ENCODE data around the gene PIEZO1.

PIEZO1 gene

DNA sequence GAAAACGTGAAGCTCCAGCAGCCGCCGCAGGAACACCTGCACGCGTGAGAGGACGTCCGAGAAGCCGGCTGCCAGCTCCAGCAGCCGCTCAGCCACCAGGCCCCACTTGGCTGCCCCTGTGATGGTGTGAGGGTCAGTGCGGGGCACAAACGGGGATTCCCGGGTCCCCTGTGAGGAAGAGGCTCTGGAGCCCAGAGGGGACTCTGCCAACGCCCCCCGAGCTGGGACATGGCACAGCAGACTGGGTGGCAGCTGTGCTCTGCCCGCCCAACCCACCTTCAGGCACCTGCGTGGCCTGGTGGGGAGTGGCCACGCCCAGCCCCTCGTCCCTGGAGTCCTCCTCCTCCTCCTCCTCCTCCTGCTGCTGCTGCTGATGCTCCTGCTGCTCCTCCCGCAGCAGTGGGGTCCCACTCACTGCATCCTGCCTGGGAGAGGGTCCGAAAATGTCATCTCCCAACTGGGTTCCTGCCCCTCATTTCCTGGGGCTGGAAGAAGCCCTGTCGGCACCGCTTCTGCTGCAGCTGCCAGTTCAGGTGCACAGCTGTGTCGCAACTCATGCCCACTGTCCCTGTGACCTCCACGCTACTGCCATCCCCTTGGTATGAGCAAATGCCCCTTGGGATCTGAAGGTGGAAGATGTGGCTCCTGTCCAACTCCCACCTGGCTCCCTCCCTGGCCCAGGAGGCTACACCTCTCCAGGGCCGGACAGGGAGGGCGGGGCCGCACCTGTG is 51.2 kb downstream of the PIEZO1 start:
- DNase-seq (ENCODE audit: low read depth, low spot score): no peak

DNA sequence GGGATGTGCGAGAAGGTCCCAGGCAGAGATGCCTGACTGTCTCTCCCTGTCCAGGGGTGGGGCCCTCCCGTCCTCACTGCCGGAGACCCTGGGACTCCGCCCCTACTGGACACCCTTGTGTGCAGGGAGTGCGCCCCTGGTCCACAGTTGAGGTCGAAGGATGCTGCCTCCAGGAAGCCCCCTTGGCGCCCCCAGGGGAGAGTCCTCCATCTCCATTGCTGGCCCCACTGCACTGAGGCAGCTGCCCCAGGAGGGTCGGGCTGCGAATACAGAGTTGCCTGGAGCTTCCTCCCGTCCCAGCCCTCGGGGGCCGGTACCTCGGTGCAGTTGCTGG is 52.1 kb downstream of the PIEZO1 start:
- DNase-seq (ENCODE audit: low read depth, low spot score): no peak

GRCh38 chr16:88732172-88732960 is 52.7 kb downstream of the PIEZO1 start:
- DNase-seq (ENCODE audit: low read depth, low spot score): no peak

- no peak for DNase-seq (ENCODE audit: low read depth, low spot score)
Measured at GRCh38 chr16:88731699-88732098, 53.3 kb downstream of the PIEZO1 start.

DNA sequence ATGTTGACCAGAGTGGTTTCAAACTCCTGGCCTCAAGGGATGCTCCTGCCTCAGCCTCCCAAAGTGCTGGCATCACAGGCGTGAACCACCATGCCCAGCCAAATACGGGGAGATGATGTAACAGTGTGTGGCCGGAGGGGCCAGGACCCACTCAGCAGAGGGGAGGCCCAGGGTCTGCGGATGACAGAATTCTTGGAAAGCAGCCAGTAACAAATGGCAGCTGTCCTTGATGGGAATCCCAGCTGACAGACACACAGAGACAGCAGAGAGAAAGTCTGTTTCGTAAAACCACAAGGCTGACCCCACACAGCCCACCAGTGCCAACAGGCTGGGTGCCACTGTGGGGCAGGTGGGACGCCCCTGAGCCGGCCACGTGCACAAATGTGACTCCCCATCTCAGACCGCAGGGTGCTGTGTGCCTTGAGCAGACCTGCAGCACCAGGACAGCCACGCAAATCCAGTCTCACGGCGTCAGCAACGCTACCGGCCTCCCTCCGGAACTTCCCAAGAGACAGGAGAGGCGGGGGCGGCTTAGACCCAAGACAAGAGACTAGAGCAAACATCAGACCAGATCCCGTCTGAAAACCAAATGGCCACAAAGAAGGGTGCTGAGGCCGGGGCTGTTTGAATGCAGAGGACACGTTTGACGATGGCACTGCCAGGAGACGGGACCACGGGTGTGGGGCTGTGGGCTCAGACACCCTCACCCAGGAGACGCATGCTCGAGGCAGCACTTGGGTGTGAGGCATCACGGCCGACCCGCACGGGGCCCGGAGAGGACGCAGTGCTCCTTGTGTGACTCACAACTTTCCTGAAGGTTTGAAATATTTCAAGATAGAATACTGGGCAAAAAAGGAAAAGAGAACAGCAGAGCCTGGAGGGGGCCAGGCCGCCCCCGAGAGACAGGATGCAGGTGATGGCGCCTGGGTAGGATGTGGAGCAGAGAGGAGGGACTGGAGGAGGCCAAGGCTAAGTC is 54.1 kb downstream of the PIEZO1 start:
- no peak for DNase-seq (ENCODE audit: low read depth, low spot score)

DNA sequence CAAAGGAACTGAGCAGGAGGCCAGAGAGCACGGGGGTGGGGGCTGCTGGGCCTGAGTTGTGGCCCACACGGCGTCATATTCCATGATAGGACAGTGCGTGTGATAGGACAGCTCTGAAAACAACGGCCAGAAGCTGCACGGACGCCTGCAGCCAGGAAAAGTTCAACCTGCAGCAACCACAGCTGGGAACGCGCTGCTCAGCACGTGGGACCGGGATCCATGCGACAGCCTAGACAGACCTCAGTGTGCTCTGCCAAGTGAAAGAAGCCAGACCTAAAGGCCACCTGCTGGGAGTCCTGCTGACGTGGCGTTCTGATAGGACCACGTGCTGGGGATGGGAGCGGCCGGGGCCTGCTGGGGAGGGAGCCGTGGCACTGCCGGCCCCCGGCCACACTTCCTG is 57.1 kb downstream of the PIEZO1 start:
- DNase-seq (ENCODE audit: low read depth, low spot score): no peak

DNA sequence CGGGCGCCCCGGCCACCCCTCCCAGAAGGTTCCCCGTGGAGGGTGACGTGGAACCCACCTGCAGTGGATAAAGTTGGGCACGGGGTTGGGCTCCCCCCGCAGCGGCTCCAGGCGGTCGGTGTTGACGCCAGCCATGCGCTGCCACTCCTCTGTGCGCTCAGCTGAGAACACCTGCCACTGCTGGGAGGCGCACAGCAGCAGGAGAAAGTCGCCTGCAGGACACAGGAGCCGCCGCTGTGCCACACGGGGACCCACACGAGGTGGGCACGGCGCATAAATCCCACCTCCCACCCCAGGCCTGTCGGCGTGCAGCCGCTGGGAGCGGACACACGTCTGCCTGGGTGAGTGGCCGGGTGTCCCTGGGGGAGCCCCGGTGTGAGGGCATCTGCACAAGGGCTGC is 58.0 kb downstream of the PIEZO1 start:
- DNase-seq (ENCODE audit: low read depth, low spot score): no peak

GRCh38 chr16:88726408-88726749 is 58.6 kb downstream of the PIEZO1 start:
- no peak for DNase-seq (ENCODE audit: low read depth, low spot score)

- DNase-seq (ENCODE audit: low read depth, low spot score): no peak
Measured at GRCh38 chr16:88725609-88726407, 59.2 kb downstream of the PIEZO1 start.

- no peak for DNase-seq (ENCODE audit: low read depth, low spot score)
Measured at GRCh38 chr16:88724855-88725555, 60.0 kb downstream of the PIEZO1 start.

DNA sequence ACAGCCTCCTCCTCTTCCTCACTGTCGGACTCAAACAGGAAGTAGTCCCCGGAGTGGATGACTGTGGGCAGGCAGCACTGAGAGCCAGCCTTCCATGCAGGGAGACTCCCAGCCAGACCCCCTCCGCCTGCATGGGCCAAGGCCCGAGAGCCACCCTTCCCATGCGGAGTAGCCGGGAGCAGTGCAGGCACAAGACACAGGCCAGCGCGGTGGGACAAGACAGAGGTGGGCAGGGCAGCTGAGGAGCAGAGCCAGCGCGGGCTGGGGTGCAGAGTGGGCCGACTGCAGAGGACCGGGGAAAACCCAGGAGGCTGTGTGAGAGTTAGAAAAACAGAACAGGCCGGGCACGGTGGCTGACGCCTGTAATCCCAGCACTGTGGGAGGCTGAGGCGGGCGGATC is 61.1 kb downstream of the PIEZO1 start:
- DNase-seq (ENCODE audit: low read depth, low spot score): no peak

- no peak for DNase-seq (ENCODE audit: low read depth, low spot score)
Measured at GRCh38 chr16:88723507-88723887, 61.5 kb downstream of the PIEZO1 start.

- DNase-seq (ENCODE audit: low read depth, low spot score): no peak
Measured at GRCh38 chr16:88722784-88723506, 62.1 kb downstream of the PIEZO1 start.

DNA sequence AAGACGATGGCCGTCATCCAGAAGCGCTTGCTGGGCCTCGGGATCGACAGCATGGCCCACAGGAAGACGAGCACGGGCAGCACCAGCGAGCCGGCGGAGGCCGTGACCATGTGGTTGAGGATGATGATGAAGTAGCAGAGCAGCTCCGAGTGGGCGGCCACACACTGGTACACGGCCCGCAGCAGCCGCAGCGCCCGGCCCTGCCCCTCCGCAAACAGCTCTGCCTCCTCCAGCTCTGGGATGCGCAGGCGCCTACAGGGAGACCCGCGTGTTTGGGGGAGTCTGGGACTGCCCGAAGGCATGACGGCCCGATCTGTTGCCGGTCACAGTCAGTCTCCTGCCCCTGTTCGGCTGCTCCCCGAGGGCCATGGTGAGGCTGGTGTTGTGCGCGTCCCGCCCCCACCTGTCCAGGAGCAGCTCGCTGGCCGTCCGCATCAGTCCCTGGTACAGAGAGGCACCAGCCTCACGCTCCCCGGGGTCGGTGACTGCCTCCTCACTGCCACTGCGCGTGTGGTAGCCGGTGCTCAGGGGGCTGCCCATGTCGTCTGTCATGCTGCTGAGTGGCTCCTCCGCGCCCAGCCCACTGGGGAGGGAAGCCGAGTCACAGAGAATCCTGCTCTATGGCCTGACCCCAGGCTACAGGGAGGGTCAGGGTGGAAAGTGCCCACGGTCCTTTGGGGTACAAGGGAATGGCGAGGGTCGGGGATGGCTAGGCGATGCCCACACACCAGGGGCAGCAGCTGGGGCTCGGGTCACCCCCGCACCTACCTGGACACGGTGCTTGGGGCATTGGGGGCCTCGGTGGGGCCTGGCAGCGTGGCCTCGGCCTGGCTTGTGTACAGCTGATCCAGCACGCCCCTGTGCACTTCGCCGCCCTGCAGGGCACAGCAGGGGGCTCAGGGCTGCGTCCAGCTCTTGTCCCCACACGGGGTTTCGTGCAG is 62.9 kb downstream of the PIEZO1 start:
- DNase-seq (ENCODE audit: low read depth, low spot score): no peak

DNA sequence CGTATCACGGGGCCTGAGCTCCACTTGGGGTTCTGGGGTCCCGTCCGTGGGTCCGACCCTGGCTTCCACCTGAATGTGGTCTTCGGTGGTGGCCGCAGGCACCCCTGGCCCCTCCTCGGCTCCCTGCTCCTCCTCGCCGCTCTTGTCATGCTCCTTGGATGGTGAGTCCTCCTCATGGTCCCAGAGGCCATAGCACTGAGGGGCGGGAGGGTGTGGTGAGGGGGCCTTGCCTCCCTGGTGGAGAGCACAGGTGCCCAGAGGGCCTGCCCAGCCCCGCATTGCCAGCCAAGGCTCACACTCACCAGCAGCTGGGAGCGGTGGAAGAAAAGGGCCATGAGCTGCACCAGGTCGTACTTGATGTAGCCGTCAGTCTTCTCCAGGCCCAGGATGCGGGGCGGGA is 63.8 kb downstream of the PIEZO1 start:
- DNase-seq (ENCODE audit: low read depth, low spot score): no peak

DNA sequence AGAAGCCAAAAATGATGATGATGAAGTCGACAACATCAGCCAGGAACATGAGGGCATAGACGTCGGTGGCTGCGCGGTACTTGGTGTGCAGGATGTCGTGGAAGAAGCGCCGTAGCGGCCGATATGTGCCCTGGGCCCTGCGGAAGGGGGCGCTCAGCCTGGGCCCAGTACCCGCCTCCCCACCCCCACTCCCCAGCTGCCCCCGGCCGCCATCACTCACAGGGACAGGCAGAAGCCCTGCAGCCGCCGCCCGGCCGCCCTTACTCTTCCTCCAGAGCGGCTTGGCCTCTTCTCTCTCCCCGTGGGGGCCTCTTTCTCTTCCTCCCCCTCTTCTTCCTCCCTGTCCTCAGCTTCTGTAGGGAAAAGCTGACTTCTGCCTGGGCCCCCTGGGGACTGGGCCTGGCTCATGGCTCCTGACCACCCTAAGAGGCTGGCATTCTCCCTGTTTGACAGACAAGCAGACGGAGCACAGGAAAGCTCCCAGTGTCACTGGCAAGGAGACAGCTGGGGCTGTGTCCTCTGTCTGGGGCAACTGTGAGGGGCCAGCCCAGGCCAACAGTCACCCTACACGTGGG is 64.5 kb downstream of the PIEZO1 start:
- no peak for DNase-seq (ENCODE audit: low read depth, low spot score)

- DNase-seq (ENCODE audit: low read depth, low spot score): no peak
Measured at GRCh38 chr16:88719933-88720296, 65.1 kb downstream of the PIEZO1 start.

- DNase-seq (ENCODE audit: low read depth, low spot score): no peak
Measured at GRCh38 chr16:88719267-88719932, 65.6 kb downstream of the PIEZO1 start.

Measured in activated naive CD8-positive, alpha-beta T cell treated with anti-CD3 and anti-CD28 coated beads, Interleukin-2, amount 50 U/mL, for 16 hours (primary cell).